ENCODE results near the gene GALNT10. TPM values are rescaled to one million over a fixed set of nuclear protein-coding genes. Genes with fewer than 3 reads are reported as not detected.

GALNT10 gene
- total and polyA plus RNA-seq, 2 donors from 2014 or later = 13.0 to 44.3 TPM

DNA sequence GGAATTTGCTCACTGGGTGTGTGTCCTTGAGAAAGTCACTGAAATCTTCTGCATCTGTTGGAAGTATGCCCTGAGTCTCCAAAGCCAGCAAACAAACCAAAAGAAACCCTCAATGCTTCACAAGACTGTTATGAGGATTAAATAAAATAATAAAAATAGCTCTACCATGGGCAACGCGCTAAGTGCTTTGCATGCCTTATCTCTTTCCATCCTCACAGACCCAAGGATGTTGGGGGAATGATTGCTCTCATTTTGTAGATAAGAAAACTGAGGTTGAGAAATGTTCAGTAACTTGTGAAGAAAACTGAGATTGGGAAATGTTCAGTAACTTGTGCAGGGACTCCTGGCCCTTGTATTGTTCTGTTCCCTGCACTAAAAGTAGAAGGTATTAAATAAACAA lies 279.6 kb downstream of the GALNT10 start:
- Histone ChIP-seq H3K27ac (ENCODE audit: low read depth in 2 of 2, low read length in 2 of 2) (no peak overlapping the region), H3K36me3 (ENCODE audit: control insufficient read depth in 2 of 3, insufficient read depth in 3 of 3, low read length in 3 of 3) (no peaks in the 10 kb centered on the region), H3K4me1 (ENCODE audit: control insufficient read depth in 2 of 3, insufficient read depth in 2 of 3, low read depth in 1 of 3, low read length in 3 of 3) (peaks cover 0 to 6% (median 0%) of the 10 kb centered on the region in 3 donors), H3K9ac (ENCODE audit: low read length in 3 of 3) (no peak overlapping the region), H3K4me3 (ENCODE audit: low read length in 3 of 3) (no peak overlapping the region), H3K9me3 (ENCODE audit: control insufficient read depth in 2 of 3, insufficient read depth in 1 of 3, low read length in 3 of 3) (no peaks in the 10 kb centered on the region), H3K27me3 (ENCODE audit: control insufficient read depth, insufficient read depth, low read length) (peaks cover 52% of the 10 kb centered on the region)
- FAIRE-seq = no peak
- intact Hi-C loops (cut with DNase I) = no loop called here
- DNase-seq = no peak
- TF ChIP-seq, protein P1, sequence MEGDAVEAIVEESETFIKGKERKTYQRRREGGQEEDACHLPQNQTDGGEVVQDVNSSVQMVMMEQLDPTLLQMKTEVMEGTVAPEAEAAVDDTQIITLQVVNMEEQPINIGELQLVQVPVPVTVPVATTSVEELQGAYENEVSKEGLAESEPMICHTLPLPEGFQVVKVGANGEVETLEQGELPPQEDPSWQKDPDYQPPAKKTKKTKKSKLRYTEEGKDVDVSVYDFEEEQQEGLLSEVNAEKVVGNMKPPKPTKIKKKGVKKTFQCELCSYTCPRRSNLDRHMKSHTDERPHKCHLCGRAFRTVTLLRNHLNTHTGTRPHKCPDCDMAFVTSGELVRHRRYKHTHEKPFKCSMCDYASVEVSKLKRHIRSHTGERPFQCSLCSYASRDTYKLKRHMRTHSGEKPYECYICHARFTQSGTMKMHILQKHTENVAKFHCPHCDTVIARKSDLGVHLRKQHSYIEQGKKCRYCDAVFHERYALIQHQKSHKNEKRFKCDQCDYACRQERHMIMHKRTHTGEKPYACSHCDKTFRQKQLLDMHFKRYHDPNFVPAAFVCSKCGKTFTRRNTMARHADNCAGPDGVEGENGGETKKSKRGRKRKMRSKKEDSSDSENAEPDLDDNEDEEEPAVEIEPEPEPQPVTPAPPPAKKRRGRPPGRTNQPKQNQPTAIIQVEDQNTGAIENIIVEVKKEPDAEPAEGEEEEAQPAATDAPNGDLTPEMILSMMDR (IDR thresholded peaks at IDR 0.05; ENCODE audit: borderline replicate concordance, extremely low read depth, insufficient read depth) = no peak

Small RNA genes within 50 kb of the gene (microRNA-seq; reads per million reads assigned to microRNA genes)
- gene MIR1294 = 4.1 reads per million, percentile 4 among the genes with 10 or more reads in this experiment

Other genes with a start within 250 kb of the GALNT10 start
- 36.2 TPM for gene FAM114A2, start 151.8 kb upstream of the GALNT10 start, total RNA-seq
- gene FAM114A2, start 151.8 kb upstream of the GALNT10 start, polyA plus RNA-seq (ENCODE audit: insufficient read depth, low read depth, low replicate concordance) = 12.9 TPM
- gene MFAP3, start 151.8 kb upstream of the GALNT10 start, total RNA-seq = 36.4 TPM
- 3.1 TPM for gene MFAP3, start 151.8 kb upstream of the GALNT10 start, polyA plus RNA-seq (ENCODE audit: insufficient read depth, low read depth, low replicate concordance)